GM18868 (cell line): ENCODE measurements around the gene PLK3.

Source experiments
- ATAC-seq: cut with Tn5 transposase; IDR thresholded peaks from one replicate; pipeline ENCODE4 v1.9.1; 2021; ENCODE audit warnings: mild to moderate bottlenecking, moderate library complexity; ENCODE audit not compliant: unreplicated experiment

Gene PLK3

GRCh38 chr1:44849575-44850132 lies 49.5 kb downstream of the PLK3 start:
- no peak for ATAC-seq

GRCh38 chr1:44851308-44851707 lies 51.1 kb downstream of the PLK3 start:
- ATAC-seq: no peak

- ATAC-seq: no peak
Observed at GRCh38 chr1:44853201-44853600, 53.0 kb downstream of the PLK3 start.

GRCh38 chr1:44854970-44855369 lies 54.8 kb downstream of the PLK3 start:
- ATAC-seq: no peak
